Osteoblast (primary cell): Measurements from ENCODE around the gene VTI1A. TPM values are rescaled to one million over a fixed set of nuclear protein-coding genes. Genes with fewer than 3 reads are reported as not detected.
A peak's percentile ranks its signal among the peaks of the same experiment; 100 is the strongest.

Experiments used
- DNase-seq: peaks from one replicate; pipeline ENCODE4 v3.0.0; 2011; ENCODE audit warnings: low spot score, mixed read lengths; ENCODE audit not compliant: insufficient read length; ENCODE audit errors: missing footprints
- H2AFZ ChIP-seq: 2 replicates; pipeline ENCODE4 v1.6.0; 2011; ENCODE audit warnings: mild to moderate bottlenecking, low read length
- H3K27ac ChIP-seq: 2 replicates; pipeline ENCODE4 v1.5.1; 2011; ENCODE audit warnings: mild to moderate bottlenecking, low read depth, low read length, moderate library complexity
- H3K27me3 ChIP-seq: 2 replicates; pipeline ENCODE4 v1.6.0; 2012; ENCODE audit warnings: mild to moderate bottlenecking, control low read depth, inconsistent platforms, low read length, moderate library complexity; ENCODE audit not compliant: insufficient read depth
- H3K36me3 ChIP-seq: 2 replicates; pipeline ENCODE4 v1.5.1; 2011; ENCODE audit warnings: mild to moderate bottlenecking, low read length, control low read depth, moderate library complexity; ENCODE audit not compliant: insufficient read depth
- H3K4me1 ChIP-seq: 2 replicates; pipeline ENCODE4 v1.5.1; 2011; ENCODE audit warnings: mild to moderate bottlenecking, low read length, control low read depth, moderate library complexity; ENCODE audit not compliant: insufficient read depth
- H3K4me2 ChIP-seq: 2 replicates; pipeline ENCODE4 v1.6.0; 2011; ENCODE audit warnings: mild to moderate bottlenecking, low read length; ENCODE audit not compliant: insufficient read depth
- H3K4me3 ChIP-seq: fragments of 200-600 bp; sonication (generic); 3 replicates; pipeline ENCODE4 v1.5.1; 2012; ENCODE audit warnings: mild to moderate bottlenecking, low read length, inconsistent platforms; ENCODE audit not compliant: insufficient read depth
- H3K79me2 ChIP-seq: 2 replicates; pipeline ENCODE4 v1.6.0; 2012; ENCODE audit warnings: mild to moderate bottlenecking, low read length, control low read depth, inconsistent platforms; ENCODE audit not compliant: insufficient read depth
- H3K9me3 ChIP-seq: 2 replicates; pipeline ENCODE4 v1.5.1; 2011; ENCODE audit warnings: low read depth, low read length, control low read depth
- H4K20me1 ChIP-seq: 2 replicates; pipeline ENCODE4 v1.6.0; 2012; ENCODE audit warnings: mild to moderate bottlenecking, low read length, control low read depth; ENCODE audit not compliant: insufficient read depth
- total RNA-seq: library from RNA; depleted of rRNA; stranded (reverse); fragments of >200 nt; gene quantifications from 2 replicates; pipeline ENCODE4 v1.2.3, GENCODE V29; 2012
- TF ChIP-seq, protein P1 (sequence below): IDR thresholded peaks from 2 replicates; pipeline ENCODE4 v1.5.1; 2011; ENCODE audit warnings: mild to moderate bottlenecking, low read depth, low read length, moderate library complexity; ENCODE audit errors: extremely low read depth

VTI1A gene
- total RNA-seq, 1 donor = 34.7 TPM

DNA sequence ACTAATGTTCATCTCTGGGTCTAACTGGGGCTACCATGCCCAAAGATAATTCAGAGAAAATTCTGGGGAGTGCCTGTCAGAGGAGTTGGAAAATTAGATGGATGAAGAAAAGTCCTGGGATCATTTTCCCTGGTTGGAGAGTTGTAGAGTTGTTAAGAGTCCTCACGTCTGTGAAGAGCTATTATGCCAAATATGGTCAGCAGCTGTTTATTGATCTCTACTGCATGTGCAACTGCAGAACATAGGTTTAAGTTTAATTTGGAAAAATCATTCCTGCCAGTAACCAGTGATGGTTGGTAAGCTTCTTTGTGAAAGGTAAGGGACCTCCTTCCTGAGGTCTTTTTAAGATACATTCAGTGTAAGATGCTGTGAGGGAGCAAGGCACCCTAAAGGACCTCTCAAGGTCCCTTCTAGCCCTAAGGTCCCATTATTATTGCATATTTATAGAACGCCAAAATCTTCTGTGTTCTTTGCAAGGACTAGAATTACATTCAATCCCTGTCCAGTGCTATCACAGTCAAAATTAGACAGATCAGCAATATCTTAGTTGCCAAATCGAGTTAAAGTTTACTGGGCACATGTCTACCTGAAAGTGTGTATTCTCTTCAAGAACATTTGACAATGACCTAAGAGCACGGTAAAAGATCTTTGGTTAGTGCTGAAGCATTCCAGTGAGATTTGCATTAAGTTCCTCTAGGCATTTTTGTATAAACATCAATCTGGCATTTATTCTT is 62.7 kb downstream of the VTI1A start:
- TF ChIP-seq, protein P1, sequence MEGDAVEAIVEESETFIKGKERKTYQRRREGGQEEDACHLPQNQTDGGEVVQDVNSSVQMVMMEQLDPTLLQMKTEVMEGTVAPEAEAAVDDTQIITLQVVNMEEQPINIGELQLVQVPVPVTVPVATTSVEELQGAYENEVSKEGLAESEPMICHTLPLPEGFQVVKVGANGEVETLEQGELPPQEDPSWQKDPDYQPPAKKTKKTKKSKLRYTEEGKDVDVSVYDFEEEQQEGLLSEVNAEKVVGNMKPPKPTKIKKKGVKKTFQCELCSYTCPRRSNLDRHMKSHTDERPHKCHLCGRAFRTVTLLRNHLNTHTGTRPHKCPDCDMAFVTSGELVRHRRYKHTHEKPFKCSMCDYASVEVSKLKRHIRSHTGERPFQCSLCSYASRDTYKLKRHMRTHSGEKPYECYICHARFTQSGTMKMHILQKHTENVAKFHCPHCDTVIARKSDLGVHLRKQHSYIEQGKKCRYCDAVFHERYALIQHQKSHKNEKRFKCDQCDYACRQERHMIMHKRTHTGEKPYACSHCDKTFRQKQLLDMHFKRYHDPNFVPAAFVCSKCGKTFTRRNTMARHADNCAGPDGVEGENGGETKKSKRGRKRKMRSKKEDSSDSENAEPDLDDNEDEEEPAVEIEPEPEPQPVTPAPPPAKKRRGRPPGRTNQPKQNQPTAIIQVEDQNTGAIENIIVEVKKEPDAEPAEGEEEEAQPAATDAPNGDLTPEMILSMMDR = no peak
- H3K36me3 ChIP-seq = no peaks in the 10 kb centered on the region
- DNase-seq = peak; percentile 8
- no peak overlapping the region for H3K4me3 ChIP-seq
- no peaks in the 10 kb centered on the region for H3K79me2 ChIP-seq
- H3K4me2 ChIP-seq = no peak overlapping the region
- H3K4me1 ChIP-seq = no peaks in the 10 kb centered on the region
- no peaks in the 10 kb centered on the region for H3K9me3 ChIP-seq
- H4K20me1 ChIP-seq = peaks cover 5% of the 10 kb centered on the region
- no peak overlapping the region for H2AFZ ChIP-seq
- H3K27ac ChIP-seq = no peak overlapping the region
- no peaks in the 10 kb centered on the region for H3K27me3 ChIP-seq

DNA sequence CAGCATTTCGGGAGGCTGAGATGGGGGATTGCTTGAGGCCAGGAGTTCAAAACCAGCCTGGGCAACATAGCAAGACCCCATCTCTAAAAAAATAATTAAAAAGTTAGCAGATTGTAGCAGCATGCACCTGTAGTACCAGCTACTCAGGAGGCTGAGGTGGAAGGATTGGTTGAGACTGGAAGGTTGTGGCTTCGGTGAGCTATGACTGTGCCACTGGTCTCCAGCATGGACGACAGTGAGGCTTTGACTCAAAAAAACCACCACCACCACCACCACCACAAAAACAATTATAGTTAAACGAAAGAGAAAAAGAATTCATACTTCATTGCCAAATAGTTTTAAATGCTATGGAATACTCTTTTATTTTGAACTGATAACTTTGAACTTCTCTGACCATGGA is 63.4 kb downstream of the VTI1A start:
- H2AFZ ChIP-seq = no peak overlapping the region
- no peak overlapping the region for H3K4me2 ChIP-seq
- no peaks in the 10 kb centered on the region for H3K4me1 ChIP-seq
- no peaks in the 10 kb centered on the region for H3K27me3 ChIP-seq
- H3K4me3 ChIP-seq = no peak overlapping the region
- DNase-seq = no peak
- TF ChIP-seq, protein P1 = no peak
- peaks cover 5% of the 10 kb centered on the region for H4K20me1 ChIP-seq
- H3K27ac ChIP-seq = no peak overlapping the region
- H3K36me3 ChIP-seq = no peaks in the 10 kb centered on the region
- no peaks in the 10 kb centered on the region for H3K9me3 ChIP-seq
- no peaks in the 10 kb centered on the region for H3K79me2 ChIP-seq

DNA sequence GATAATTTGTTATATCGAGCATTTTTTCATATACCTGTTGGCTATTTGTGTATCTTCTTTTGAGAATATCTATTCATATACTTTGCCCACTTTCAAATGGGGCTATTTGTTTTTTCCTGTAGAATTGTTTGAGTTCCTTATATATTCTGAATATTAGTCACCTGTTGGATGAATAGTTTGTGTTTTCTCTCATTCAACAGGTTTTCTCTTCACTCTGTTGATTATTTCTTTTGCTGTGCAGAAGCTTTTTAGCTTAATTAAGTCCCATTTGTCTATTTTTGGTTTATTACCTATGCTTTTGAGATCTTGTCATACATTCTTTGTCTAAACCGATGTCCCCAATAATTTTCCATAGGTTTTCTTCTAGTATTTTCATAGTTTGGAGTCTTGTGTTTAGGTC is 65.3 kb downstream of the VTI1A start:
- Histone ChIP-seq H3K27ac (no peak overlapping the region), H2AFZ (no peak overlapping the region), H3K4me3 (no peak overlapping the region), H3K4me1 (no peaks in the 10 kb centered on the region), H4K20me1 (peaks cover 6% of the 10 kb centered on the region), H3K36me3 (no peaks in the 10 kb centered on the region), H3K4me2 (no peak overlapping the region), H3K9me3 (no peaks in the 10 kb centered on the region), H3K79me2 (no peaks in the 10 kb centered on the region), H3K27me3 (no peaks in the 10 kb centered on the region)
- TF ChIP-seq, protein P1 = no peak
- no peak for DNase-seq

DNA sequence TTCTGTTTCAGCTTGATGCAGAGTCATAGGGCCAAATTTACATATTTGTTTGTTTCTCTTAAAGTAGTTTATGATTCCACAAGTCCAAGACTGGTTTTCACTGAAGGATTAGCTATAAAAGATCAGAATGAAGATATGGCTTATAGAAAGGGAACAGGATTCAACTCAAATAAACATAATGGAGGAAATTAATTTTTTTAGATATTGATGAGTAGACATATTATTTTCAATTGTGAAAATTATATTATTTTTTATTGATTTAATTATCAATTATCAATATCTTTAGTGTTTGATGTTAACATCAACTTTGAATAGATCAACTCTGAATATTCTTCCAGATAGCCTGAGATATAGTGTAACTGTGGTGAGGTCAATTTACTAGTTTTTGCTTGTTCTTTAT is 68.1 kb downstream of the VTI1A start:
- Histone ChIP-seq H3K4me3 (no peak overlapping the region), H4K20me1 (peaks cover 3% of the 10 kb centered on the region), H3K4me2 (no peak overlapping the region), H2AFZ (no peak overlapping the region), H3K4me1 (no peaks in the 10 kb centered on the region), H3K9me3 (no peaks in the 10 kb centered on the region), H3K79me2 (no peaks in the 10 kb centered on the region), H3K27ac (no peak overlapping the region), H3K27me3 (no peaks in the 10 kb centered on the region), H3K36me3 (no peaks in the 10 kb centered on the region)
- TF ChIP-seq, protein P1 = no peak
- no peak for DNase-seq
